ENCODE data around the gene ITPR2. TPM values are rescaled to one million over a fixed set of nuclear protein-coding genes. Genes with fewer than 3 reads are reported as not detected.

The ITPR2 gene
- total and polyA plus RNA-seq, 2 of the 8 experiments (the other 6 are each of a cell fraction or from before 2014, with no cell fraction given), result 4.1 to 48.3 TPM

- H3K4me3 ChIP-seq (ENCODE audit: extremely low read depth in 1 of 4, insufficient read depth in 2 of 4, low read depth in 3 of 4, low read length in 4 of 4), result no peak overlapping the region
- no peaks in the 10 kb centered on the region for H3K27me3 ChIP-seq (replicated peaks in 1 of 4; ENCODE audit: control insufficient read depth in 3 of 4, extremely low read depth in 1 of 4, insufficient read depth in 3 of 4, low read length in 3 of 4)
- TF ChIP-seq JUND (IDR thresholded peaks at IDR 0.05; ENCODE audit: low read length) (no peak), POLR2A (IDR thresholded peaks at IDR 0.05; ENCODE audit: control extremely low read depth in 1 of 2, low read depth in 2 of 2, low read length in 2 of 2) (no peak), RBBP5 (IDR thresholded peaks at IDR 0.05; ENCODE audit: borderline replicate concordance, low read depth, low read length) (no peak), EGR1 (IDR thresholded peaks at IDR 0.05; ENCODE audit: borderline replicate concordance, low read depth, low read length) (no peak), NANOG (IDR thresholded peaks at IDR 0.05; ENCODE audit: insufficient read depth, low read depth, low read length, poor library complexity, severe bottlenecking) (no peak)
- H3K23ac ChIP-seq (ENCODE audit: insufficient read length), result no peak overlapping the region
- no peak overlapping the region for H2BK15ac ChIP-seq (ENCODE audit: low read length)
- no peak overlapping the region for H3K4ac ChIP-seq (replicated peaks; ENCODE audit: insufficient read length, low read depth, low read length)
- no peak overlapping the region for H2BK120ac ChIP-seq (replicated peaks; ENCODE audit: low read depth, low read length)
- H3K4me1 ChIP-seq (replicated peaks in 1 of 4; ENCODE audit: control insufficient read depth in 3 of 4, insufficient read depth in 4 of 4, low read length in 3 of 4), result peaks cover 0 to 5% (median 2%) of the 10 kb centered on the region in 4 experiments; a peak in 1 of 7 replicates
- H3K9ac ChIP-seq (replicated peaks in 1 of 4; ENCODE audit: extremely low read depth in 1 of 4, low read depth in 3 of 4, low read length in 3 of 4), result no peak overlapping the region
- H3K36me3 ChIP-seq (ENCODE audit: control insufficient read depth in 2 of 4, insufficient read depth in 4 of 4, low read length in 3 of 4), result no peaks in the 10 kb centered on the region
- no peaks in the 10 kb centered on the region for H4K20me1 ChIP-seq (replicated peaks in 1 of 2; ENCODE audit: control insufficient read depth in 1 of 2, insufficient read depth in 2 of 2, low read length in 2 of 2)
- H3K27ac ChIP-seq (ENCODE audit: low read depth, low read length), result no peak overlapping the region
- H3K9me3 ChIP-seq (ENCODE audit: insufficient read depth in 2 of 2, low read depth in 1 of 2, low read length in 1 of 2), result no peaks in the 10 kb centered on the region
- 98% methylated on average over 4 of the region's 4 CpGs; no CpG with 5 or more reads in 1 of the 2 experiments for WGBS, 2 experiments (ENCODE audit: extremely low coverage in 1 of 2, insufficient coverage in 1 of 2, insufficient read length in 1 of 2, insufficient replicate concordance in 2 of 2, low coverage in 1 of 2, low lambda C conversion rate in 2 of 2, missing lambda C conversion rate in 1 of 2)
- H2BK12ac ChIP-seq (ENCODE audit: low read depth, low read length), result no peak overlapping the region
- no peak for FAIRE-seq
- H3K18ac ChIP-seq (ENCODE audit: extremely low read depth, low read length), result no peak overlapping the region
- H2BK20ac ChIP-seq (ENCODE audit: low read length), result no peak overlapping the region
- CTCF ChIA-PET (ENCODE audit: partially characterized antibody), result interaction anchor here (0.6 kb wide), 2 partner anchors 36 to 204 kb away, joined by 3 to 4 read pairs; no protein-coding TSS in a partner anchor
- H3K4me2 ChIP-seq (ENCODE audit: insufficient read depth in 1 of 2, low read depth in 2 of 2, low read length in 2 of 2), result no peak overlapping the region
- H3K56ac ChIP-seq (replicated peaks; ENCODE audit: insufficient read length, low read depth, low read length), result no peak overlapping the region
- H3K79me2 ChIP-seq (ENCODE audit: control insufficient read depth in 1 of 2, insufficient read depth in 2 of 2, low read length in 2 of 2), result peaks cover 0 to 26% of the 10 kb centered on the region in 2 experiments; a peak in 2 of 4 replicates
- H3K14ac ChIP-seq (ENCODE audit: insufficient read length), result no peak overlapping the region
- H4K5ac ChIP-seq (ENCODE audit: insufficient read length, low read depth, low read length), result no peak overlapping the region
- H3K23me2 ChIP-seq (ENCODE audit: low read depth, low read length), result no peaks in the 10 kb centered on the region
- no peak overlapping the region for H4K8ac ChIP-seq (ENCODE audit: extremely low read depth, insufficient read depth, low read length)
- no peak overlapping the region for H2BK5ac ChIP-seq (ENCODE audit: low read depth, low read length)
- no peak overlapping the region for H2AFZ ChIP-seq (ENCODE audit: low read length)
- DNase-seq (ENCODE audit: low read depth in 1 of 2, low spot score in 2 of 2), result no peak
- no peaks in the 10 kb centered on the region; the same call in 1 of the 2 replicates for H3K79me1 ChIP-seq (ENCODE audit: low read depth, low read length)
- POLR2A ChIA-PET (ENCODE audit: partially characterized antibody), result no interaction called here
- no peak overlapping the region for H4K91ac ChIP-seq (replicated peaks; ENCODE audit: insufficient read length, low read length)
- no peak overlapping the region for H2AK5ac ChIP-seq (ENCODE audit: low read depth, low read length)
Observed at GRCh38 chr12:26817183-26817591, 15.8 kb downstream of the ITPR2 start.
